ENCODE measurements around the gene FGFR4. TPM values are rescaled to one million over a fixed set of nuclear protein-coding genes. Genes with fewer than 3 reads are reported as not detected.

Gene FGFR4
- polyA plus RNA-seq, 1 of the 3 experiments (the other 2 are of a cell fraction) = 5.6 TPM

GRCh38 chr5:177065491-177065890 lies 21.2 kb upstream of the FGFR4 start:
- Histone ChIP-seq H3K36me3 (replicated peaks in 1 of 2; ENCODE audit: control insufficient read depth in 1 of 2, insufficient read depth in 2 of 2, low read length in 1 of 2) (peaks cover 0 to 39% of the 10 kb centered on the region in 2 experiments), H3K27ac (ENCODE audit: low read depth in 2 of 2, low read length in 1 of 2) (no peak overlapping the region), H3K4me3 (ENCODE audit: low read depth in 2 of 2, low read length in 1 of 2) (no peak overlapping the region), H3K9me3 (no peaks in the 10 kb centered on the region), H3K79me2 (ENCODE audit: insufficient read depth) (no peaks in the 10 kb centered on the region), H3F3A (replicated peaks; ENCODE audit: insufficient read depth) (peaks cover 5% of the 10 kb centered on the region), H3K4me1 (ENCODE audit: control insufficient read depth in 1 of 2, insufficient read depth in 2 of 2, low read depth in 1 of 2, low read length in 1 of 2) (no peaks in the 10 kb centered on the region), H3K4me2 (no peak overlapping the region), H4K20me1 (ENCODE audit: insufficient read depth) (no peaks in the 10 kb centered on the region), H3K9ac (no peak overlapping the region), H3K9me2 (no peaks in the 10 kb centered on the region), H3K27me3 (ENCODE audit: insufficient read depth) (no peaks in the 10 kb centered on the region), H2AFZ (ENCODE audit: low read depth) (no peak overlapping the region)
- ChIA-PET POLR2A (no interaction called here), CTCF (interaction anchor here (1.0 kb wide), 1 partner anchor 48 kb away, joined by 3 read pairs; no protein-coding TSS in a partner anchor)
- no peak for TF ChIP-seq USF2 (IDR thresholded peaks at IDR 0.05; ENCODE audit: borderline replicate concordance, low read depth, low read length)
- WGBS (ENCODE audit: low lambda C conversion rate) = 84% methylated on average over 6 of the region's 6 CpGs
- no peak for DNase-seq

DNA sequence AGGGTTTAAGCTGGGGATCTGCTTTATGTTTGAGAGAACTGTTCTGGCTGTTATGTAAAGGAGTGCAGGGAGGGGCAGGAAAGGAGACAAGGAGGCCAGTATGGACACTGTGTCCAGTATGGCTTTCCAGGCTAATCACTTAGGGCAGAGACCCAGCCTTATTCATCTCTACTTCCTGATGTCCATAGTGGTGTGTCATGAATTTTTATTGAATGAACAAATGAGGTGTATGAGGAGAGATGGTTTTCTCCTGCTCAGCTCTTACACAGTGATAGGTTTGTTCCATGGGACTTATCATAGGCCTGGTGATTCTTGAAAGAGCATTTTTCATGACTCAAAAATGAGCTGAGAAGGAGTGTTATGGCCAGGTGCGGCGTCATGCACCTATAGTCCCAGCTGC lies 20.5 kb upstream of the FGFR4 start:
- H3K4me2 ChIP-seq = no peak overlapping the region
- H3K9me2 ChIP-seq = no peaks in the 10 kb centered on the region
- no peak overlapping the region for H3K9ac ChIP-seq
- 89% methylated on average over 2 of the region's 2 CpGs for WGBS (ENCODE audit: low lambda C conversion rate)
- ChIA-PET CTCF (interaction anchor here (1.4 to 1.7 kb wide), 2 partner anchors 11 to 46 kb away, joined by 3 to 8 read pairs; no protein-coding TSS in a partner anchor), POLR2A (no interaction called here)
- DNase-seq = no peak
- H3K79me2 ChIP-seq (ENCODE audit: insufficient read depth) = no peaks in the 10 kb centered on the region
- no peaks in the 10 kb centered on the region for H3K9me3 ChIP-seq
- H3K4me3 ChIP-seq (ENCODE audit: low read depth in 2 of 2, low read length in 1 of 2) = no peak overlapping the region
- peaks cover 5% of the 10 kb centered on the region for H3F3A ChIP-seq (replicated peaks; ENCODE audit: insufficient read depth)
- H3K36me3 ChIP-seq (replicated peaks in 1 of 2; ENCODE audit: control insufficient read depth in 1 of 2, insufficient read depth in 2 of 2, low read length in 1 of 2) = peaks cover 0 to 39% of the 10 kb centered on the region in 2 experiments
- TF ChIP-seq ZBTB33 (IDR thresholded peaks at IDR 0.05; ENCODE audit: borderline replicate concordance, low read depth) (no peak), EP300 (IDR thresholded peaks at IDR 0.05; ENCODE audit: borderline replicate concordance in 1 of 2, low read depth in 1 of 2, low read length in 1 of 2) (no peak), POLR2AphosphoS5 (IDR thresholded peaks at IDR 0.05; ENCODE audit: low read depth, low read length) (no peak), GATA2 (CRISPR knock-in tag; IDR thresholded peaks at IDR 0.05) (no peak), EZH2phosphoT487 (IDR thresholded peaks at IDR 0.05; ENCODE audit: borderline replicate concordance, low read depth) (no peak), FOXM1 (IDR thresholded peaks at IDR 0.05; ENCODE audit: low read depth) (no peak), TEAD4 (IDR thresholded peaks at IDR 0.05; ENCODE audit: borderline replicate concordance, insufficient read depth) (no peak), GABPA (IDR thresholded peaks at IDR 0.05; ENCODE audit: low read depth) (no peak), YY1 (IDR thresholded peaks at IDR 0.05; ENCODE audit: low read depth) (no peak), RAD21 (IDR thresholded peaks at IDR 0.05; ENCODE audit: low read length) (no peak), NFIC (IDR thresholded peaks at IDR 0.05; ENCODE audit: borderline replicate concordance) (no peak), CHD2 (IDR thresholded peaks at IDR 0.05; ENCODE audit: low read length, partially characterized antibody) (no peak), JUND (IDR thresholded peaks at IDR 0.05) (no peak), RFX5 (IDR thresholded peaks at IDR 0.05; ENCODE audit: low read length) (no peak), FOXJ3 (CRISPR knock-in tag; IDR thresholded peaks at IDR 0.05) (no peak), TAF1 (IDR thresholded peaks at IDR 0.05; ENCODE audit: borderline replicate concordance, low read depth, low read length) (no peak), SMC3 (IDR thresholded peaks at IDR 0.05; ENCODE audit: low read depth, low read length) (no peak), RXRA (IDR thresholded peaks at IDR 0.05; ENCODE audit: borderline replicate concordance, low read depth) (no peak)
- TF ChIP-seq, protein P1, sequence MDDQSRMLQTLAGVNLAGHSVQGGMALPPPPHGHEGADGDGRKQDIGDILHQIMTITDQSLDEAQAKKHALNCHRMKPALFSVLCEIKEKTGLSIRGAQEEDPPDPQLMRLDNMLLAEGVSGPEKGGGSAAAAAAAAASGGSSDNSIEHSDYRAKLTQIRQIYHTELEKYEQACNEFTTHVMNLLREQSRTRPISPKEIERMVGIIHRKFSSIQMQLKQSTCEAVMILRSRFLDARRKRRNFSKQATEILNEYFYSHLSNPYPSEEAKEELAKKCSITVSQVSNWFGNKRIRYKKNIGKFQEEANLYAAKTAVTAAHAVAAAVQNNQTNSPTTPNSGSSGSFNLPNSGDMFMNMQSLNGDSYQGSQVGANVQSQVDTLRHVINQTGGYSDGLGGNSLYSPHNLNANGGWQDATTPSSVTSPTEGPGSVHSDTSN (IDR thresholded peaks at IDR 0.05) = no peak
- TF ChIP-seq, protein P2, sequence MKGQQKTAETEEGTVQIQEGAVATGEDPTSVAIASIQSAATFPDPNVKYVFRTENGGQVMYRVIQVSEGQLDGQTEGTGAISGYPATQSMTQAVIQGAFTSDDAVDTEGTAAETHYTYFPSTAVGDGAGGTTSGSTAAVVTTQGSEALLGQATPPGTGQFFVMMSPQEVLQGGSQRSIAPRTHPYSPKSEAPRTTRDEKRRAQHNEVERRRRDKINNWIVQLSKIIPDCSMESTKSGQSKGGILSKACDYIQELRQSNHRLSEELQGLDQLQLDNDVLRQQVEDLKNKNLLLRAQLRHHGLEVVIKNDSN (IDR thresholded peaks at IDR 0.05; ENCODE audit: borderline replicate concordance, low read depth) = no peak
- H2AFZ ChIP-seq (ENCODE audit: low read depth) = no peak overlapping the region
- no peaks in the 10 kb centered on the region for H3K4me1 ChIP-seq (ENCODE audit: control insufficient read depth in 1 of 2, insufficient read depth in 2 of 2, low read depth in 1 of 2, low read length in 1 of 2)
- no peak overlapping the region for H3K27ac ChIP-seq (ENCODE audit: low read depth in 2 of 2, low read length in 1 of 2)
- no peaks in the 10 kb centered on the region for H3K27me3 ChIP-seq (ENCODE audit: insufficient read depth)
- no peaks in the 10 kb centered on the region for H4K20me1 ChIP-seq (ENCODE audit: insufficient read depth)
